Measurements from ENCODE around the gene SMARCE1.
"Not testable (repeated sequence)": the region's sequence is repeated elsewhere in the genome, so short reads cannot be mapped to it uniquely, and the experiment has no call there.

The SMARCE1 gene

GRCh38 chr17:40588552-40588951 lies 59.1 kb downstream of the SMARCE1 start:
- H3K4me3 ChIP-seq (ENCODE audit: low read length) = no peak overlapping the region

GRCh38 chr17:40586264-40586663 lies 61.4 kb downstream of the SMARCE1 start:
- not testable (repeated sequence) for H3K4me1 ChIP-seq (ENCODE audit: control insufficient read depth, insufficient read depth, low read length); H3K4me3 ChIP-seq (ENCODE audit: low read length); H3K36me3 ChIP-seq (ENCODE audit: control insufficient read depth, insufficient read depth, low read length); H3K27me3 ChIP-seq (ENCODE audit: control insufficient read depth, insufficient read depth, low read length); H3K9ac ChIP-seq (ENCODE audit: low read length); H3K9me3 ChIP-seq (ENCODE audit: control insufficient read depth, low read length)

More at GRCh38 chr17:40588552-40588951, 59.1 kb downstream of the SMARCE1 start:
- no peaks in the 10 kb centered on the region for H3K4me1 ChIP-seq (ENCODE audit: control insufficient read depth, insufficient read depth, low read length)
- no peaks in the 10 kb centered on the region for H3K9me3 ChIP-seq (ENCODE audit: control insufficient read depth, low read length)
- H3K36me3 ChIP-seq (ENCODE audit: control insufficient read depth, insufficient read depth, low read length) = no peaks in the 10 kb centered on the region
- no peak overlapping the region for H3K9ac ChIP-seq (ENCODE audit: low read length)
- H3K27me3 ChIP-seq (ENCODE audit: control insufficient read depth, insufficient read depth, low read length) = peaks cover 3% of the 10 kb centered on the region

- not testable (repeated sequence) for H3K27me3 ChIP-seq (ENCODE audit: control insufficient read depth, insufficient read depth, low read length); H3K36me3 ChIP-seq (ENCODE audit: control insufficient read depth, insufficient read depth, low read length); H3K4me1 ChIP-seq (ENCODE audit: control insufficient read depth, insufficient read depth, low read length); H3K9ac ChIP-seq (ENCODE audit: low read length); H3K9me3 ChIP-seq (ENCODE audit: control insufficient read depth, low read length); H3K4me3 ChIP-seq (ENCODE audit: low read length)
These were observed 62.7 kb downstream of the SMARCE1 start for GRCh38 chr17:40584950-40585349.

GRCh38 chr17:40582328-40582901 lies 65.2 kb downstream of the SMARCE1 start:
- Histone ChIP-seq H3K4me1 (ENCODE audit: control insufficient read depth, insufficient read depth, low read length) (no peaks in the 10 kb centered on the region), H3K27me3 (ENCODE audit: control insufficient read depth, insufficient read depth, low read length) (no peaks in the 10 kb centered on the region), H3K9me3 (ENCODE audit: control insufficient read depth, low read length) (no peaks in the 10 kb centered on the region), H3K4me3 (ENCODE audit: low read length) (no peak overlapping the region), H3K9ac (ENCODE audit: low read length) (no peak overlapping the region), H3K36me3 (ENCODE audit: control insufficient read depth, insufficient read depth, low read length) (no peaks in the 10 kb centered on the region)

GRCh38 chr17:40580140-40580539 lies 67.5 kb downstream of the SMARCE1 start:
- Histone ChIP-seq H3K4me3 (ENCODE audit: low read length) (no peak overlapping the region), H3K27me3 (ENCODE audit: control insufficient read depth, insufficient read depth, low read length) (no peaks in the 10 kb centered on the region), H3K36me3 (ENCODE audit: control insufficient read depth, insufficient read depth, low read length) (no peaks in the 10 kb centered on the region), H3K9ac (ENCODE audit: low read length) (no peak overlapping the region), H3K4me1 (ENCODE audit: control insufficient read depth, insufficient read depth, low read length) (no peaks in the 10 kb centered on the region), H3K9me3 (ENCODE audit: control insufficient read depth, low read length) (no peaks in the 10 kb centered on the region)

DNA sequence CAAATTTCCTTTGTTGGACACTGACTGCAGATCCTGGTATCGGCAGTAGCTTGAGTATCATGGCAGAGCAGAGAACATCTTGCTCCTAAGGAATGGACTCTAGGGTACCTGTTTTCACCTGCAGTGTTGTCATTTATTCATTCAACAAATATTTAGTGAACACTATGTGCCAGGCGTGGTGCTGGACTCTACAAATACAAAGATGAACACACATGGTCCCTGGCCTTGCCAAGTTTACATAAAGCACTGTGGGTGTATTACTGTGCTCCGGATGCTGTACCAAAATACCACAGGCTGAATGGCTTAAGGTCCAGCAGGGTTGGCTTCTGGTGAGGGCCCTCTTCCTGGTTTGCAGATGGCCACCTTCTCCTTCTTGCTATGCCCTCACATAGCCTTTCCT lies 68.1 kb downstream of the SMARCE1 start:
- no peaks in the 10 kb centered on the region for H3K9me3 ChIP-seq (ENCODE audit: control insufficient read depth, low read length)
- H3K4me1 ChIP-seq (ENCODE audit: control insufficient read depth, insufficient read depth, low read length) = no peaks in the 10 kb centered on the region
- no peaks in the 10 kb centered on the region for H3K27me3 ChIP-seq (ENCODE audit: control insufficient read depth, insufficient read depth, low read length)
- no peak overlapping the region for H3K4me3 ChIP-seq (ENCODE audit: low read length)
- no peak overlapping the region for H3K9ac ChIP-seq (ENCODE audit: low read length)
- H3K36me3 ChIP-seq (ENCODE audit: control insufficient read depth, insufficient read depth, low read length) = no peaks in the 10 kb centered on the region

DNA sequence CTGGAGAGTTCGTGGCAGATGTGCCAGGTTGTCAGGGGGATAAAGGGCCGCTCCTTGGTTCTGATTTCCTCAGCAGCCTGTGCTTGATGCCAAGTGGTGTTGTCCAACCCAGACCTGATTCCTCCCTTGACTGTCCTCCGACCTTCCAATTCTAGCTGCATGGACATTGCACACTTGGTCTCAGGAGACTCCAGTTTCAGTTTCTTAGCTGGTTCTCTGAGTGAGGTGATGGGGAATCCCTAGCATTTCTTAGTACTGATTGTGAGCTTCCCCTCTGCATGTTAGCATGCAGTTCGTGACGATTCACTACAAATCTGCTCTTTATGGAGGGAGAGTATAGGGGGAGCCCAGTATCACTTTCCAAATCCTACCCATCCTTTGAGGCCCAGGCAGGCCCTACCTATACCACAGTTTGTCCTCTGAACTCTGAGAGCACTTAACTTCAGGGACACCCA lies 70.0 kb downstream of the SMARCE1 start:
- H3K4me1 ChIP-seq (ENCODE audit: control insufficient read depth, insufficient read depth, low read length) = no peaks in the 10 kb centered on the region
- no peaks in the 10 kb centered on the region for H3K27me3 ChIP-seq (ENCODE audit: control insufficient read depth, insufficient read depth, low read length)
- H3K4me3 ChIP-seq (ENCODE audit: low read length) = no peak overlapping the region
- H3K36me3 ChIP-seq (ENCODE audit: control insufficient read depth, insufficient read depth, low read length) = no peaks in the 10 kb centered on the region
- H3K9me3 ChIP-seq (ENCODE audit: control insufficient read depth, low read length) = peaks cover 5% of the 10 kb centered on the region
- no peak overlapping the region for H3K9ac ChIP-seq (ENCODE audit: low read length)

GRCh38 chr17:40576113-40576740 lies 71.4 kb downstream of the SMARCE1 start:
- no peaks in the 10 kb centered on the region for H3K36me3 ChIP-seq (ENCODE audit: control insufficient read depth, insufficient read depth, low read length)
- peaks cover 3% of the 10 kb centered on the region for H3K27me3 ChIP-seq (ENCODE audit: control insufficient read depth, insufficient read depth, low read length)
- H3K4me1 ChIP-seq (ENCODE audit: control insufficient read depth, insufficient read depth, low read length) = no peaks in the 10 kb centered on the region
- H3K4me3 ChIP-seq (ENCODE audit: low read length) = no peak overlapping the region
- peaks cover 5% of the 10 kb centered on the region for H3K9me3 ChIP-seq (ENCODE audit: control insufficient read depth, low read length)
- no peak overlapping the region for H3K9ac ChIP-seq (ENCODE audit: low read length)

Data from mucosa of stomach (tissue), 1 donor.